ENCODE data around the gene SFI1. TPM values are rescaled to one million over a fixed set of nuclear protein-coding genes. Genes with fewer than 3 reads are reported as not detected.

Gene SFI1
- total RNA-seq, 5 donors from 2014 or later (not counting 1 experiment from before 2014, with no cell fraction given): 284 to 383 (median 304) TPM

DNA sequence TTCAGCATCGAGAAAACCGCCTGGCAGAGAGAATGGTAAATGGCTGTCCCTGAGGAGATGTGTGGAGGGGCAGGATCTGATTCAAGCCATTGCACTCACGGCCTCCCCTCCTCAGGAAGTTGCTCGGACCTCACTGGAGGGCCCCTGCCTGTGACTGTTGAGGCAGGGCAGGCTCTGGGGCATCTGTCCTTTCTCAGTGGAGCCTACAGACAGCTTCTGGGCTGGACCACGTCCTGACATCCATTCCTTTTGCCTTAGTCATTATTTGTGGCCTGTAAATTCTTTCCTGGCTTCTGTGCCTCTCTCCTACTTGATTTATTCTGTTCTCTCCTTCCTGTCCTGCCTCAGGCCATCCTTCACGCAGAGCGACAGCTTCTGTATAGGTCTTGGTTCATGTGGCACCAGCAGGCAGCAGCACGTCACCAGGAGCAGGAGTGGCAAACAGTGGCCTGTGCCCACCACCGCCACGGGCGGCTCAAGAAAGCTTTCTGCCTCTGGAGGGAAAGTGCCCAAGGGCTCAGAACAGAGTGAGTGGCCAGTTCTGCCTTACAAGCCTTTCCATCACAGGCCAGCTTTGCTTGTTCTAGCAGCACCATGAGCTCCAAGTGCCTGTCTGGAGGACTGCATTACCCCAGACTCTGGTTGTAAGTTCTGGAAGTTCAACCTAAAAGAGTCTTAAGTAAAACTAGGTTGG lies 106.1 kb downstream of the SFI1 start:
- peaks cover 24 to 63% of the 10 kb centered on the region in 2 donors for H3K36me3 ChIP-seq (ENCODE audit: control insufficient read depth in 2 of 2, extremely low read depth in 1 of 2, insufficient read depth in 1 of 2, low read length in 1 of 2)
- POLR2A ChIA-PET: no interaction called here

GRCh38 chr22:31603081-31603525 lies 106.8 kb downstream of the SFI1 start:
- H3K36me3 ChIP-seq (ENCODE audit: control insufficient read depth in 2 of 2, extremely low read depth in 1 of 2, insufficient read depth in 1 of 2, low read length in 1 of 2): peaks cover 24 to 69% of the 10 kb centered on the region in 2 donors
- Mint-ChIP-seq H3K9me3 (no peaks in the 10 kb centered on the region), H3K36me3 (peaks cover 29% of the 10 kb centered on the region), H3K27ac (no peak overlapping the region), H3K4me1 (peaks cover 0 to 7% (median 0%) of the 10 kb centered on the region in 3 donors), H3K27me3 (no peaks in the 10 kb centered on the region), H3K4me3 (no peak overlapping the region)
- no peak overlapping the region for H3K27ac ChIP-seq (ENCODE audit: low read length)
- no peak for DNase-seq
- ChIA-PET CTCF (no interaction called here), POLR2A (no interaction called here)
- no peak overlapping the region for H3K4me3 ChIP-seq (ENCODE audit: control insufficient read depth in 1 of 2, extremely low read depth in 1 of 2, low read length in 1 of 2)
- ATAC-seq (replicated peaks in 1 of 4): no peak
- H3K9me3 ChIP-seq: no peaks in the 10 kb centered on the region
- no peaks in the 10 kb centered on the region for H3K27me3 ChIP-seq (replicated peaks in 1 of 2; ENCODE audit: control insufficient read depth in 2 of 2, extremely low read depth in 1 of 2, insufficient read depth in 2 of 2, low read length in 1 of 2)
- H3K4me1 ChIP-seq (ENCODE audit: control insufficient read depth in 1 of 2, extremely low read depth in 1 of 2, insufficient read depth in 2 of 2, low read length in 2 of 2): no peaks in the 10 kb centered on the region
- WGBS (ENCODE audit: insufficient coverage): 97% methylated on average over 5 of the region's 10 CpGs

More for the DNA sequence above, 106.1 kb downstream of the SFI1 start:
- Histone ChIP-seq H3K27ac (ENCODE audit: low read length) (no peak overlapping the region), H3K9me3 (no peaks in the 10 kb centered on the region), H3K4me3 (ENCODE audit: control insufficient read depth in 1 of 2, extremely low read depth in 1 of 2, low read length in 1 of 2) (no peak overlapping the region), H3K27me3 (replicated peaks in 1 of 2; ENCODE audit: control insufficient read depth in 2 of 2, extremely low read depth in 1 of 2, insufficient read depth in 2 of 2, low read length in 1 of 2) (no peaks in the 10 kb centered on the region), H3K4me1 (ENCODE audit: control insufficient read depth in 1 of 2, extremely low read depth in 1 of 2, insufficient read depth in 2 of 2, low read length in 2 of 2) (no peaks in the 10 kb centered on the region)
- H3K27me3 Mint-ChIP-seq: no peaks in the 10 kb centered on the region
- no peak overlapping the region for H3K27ac Mint-ChIP-seq
- CTCF ChIA-PET: no interaction called here
- H3K4me3 Mint-ChIP-seq: no peak overlapping the region
- H3K4me1 Mint-ChIP-seq: peaks cover 0 to 7% (median 0%) of the 10 kb centered on the region in 3 donors
- ATAC-seq (replicated peaks in 1 of 4) (no peak), DNase-seq (no peak)
- H3K36me3 Mint-ChIP-seq: peaks cover 28% of the 10 kb centered on the region
- 98% methylated on average over 8 of the region's 11 CpGs for WGBS (ENCODE audit: insufficient coverage)
- no peaks in the 10 kb centered on the region for H3K9me3 Mint-ChIP-seq

GRCh38 chr22:31603574-31603973 lies 107.2 kb downstream of the SFI1 start:
- Histone ChIP-seq H3K27ac (ENCODE audit: low read length) (no peak overlapping the region), H3K4me1 (ENCODE audit: control insufficient read depth in 1 of 2, extremely low read depth in 1 of 2, insufficient read depth in 2 of 2, low read length in 2 of 2) (no peaks in the 10 kb centered on the region), H3K9me3 (no peaks in the 10 kb centered on the region), H3K4me3 (ENCODE audit: control insufficient read depth in 1 of 2, extremely low read depth in 1 of 2, low read length in 1 of 2) (no peak overlapping the region), H3K36me3 (ENCODE audit: control insufficient read depth in 2 of 2, extremely low read depth in 1 of 2, insufficient read depth in 1 of 2, low read length in 1 of 2) (peaks cover 29 to 74% of the 10 kb centered on the region in 2 donors), H3K27me3 (replicated peaks in 1 of 2; ENCODE audit: control insufficient read depth in 2 of 2, extremely low read depth in 1 of 2, insufficient read depth in 2 of 2, low read length in 1 of 2) (no peaks in the 10 kb centered on the region)
- Mint-ChIP-seq H3K9me3 (no peaks in the 10 kb centered on the region), H3K4me3 (no peak overlapping the region), H3K27me3 (no peaks in the 10 kb centered on the region), H3K4me1 (peaks cover 0 to 7% (median 0%) of the 10 kb centered on the region in 3 donors), H3K36me3 (peaks cover 33% of the 10 kb centered on the region), H3K27ac (no peak overlapping the region)
- ATAC-seq (replicated peaks in 1 of 4) (no peak), DNase-seq (no peak)
- ChIA-PET CTCF (no interaction called here), POLR2A (no interaction called here)
- 100% methylated on average over 2 of the region's 5 CpGs for WGBS (ENCODE audit: insufficient coverage)

GRCh38 chr22:31604137-31604705 lies 107.9 kb downstream of the SFI1 start:
- POLR2A ChIA-PET: no interaction called here
- H3K4me3 Mint-ChIP-seq: no peak overlapping the region
- ATAC-seq (replicated peaks in 1 of 4): no peak

GRCh38 chr22:31604746-31605705 lies 108.7 kb downstream of the SFI1 start:
- ChIA-PET CTCF (interaction anchor here (0.6 kb wide), 2 partner anchors 163 to 193 kb away, joined by 3 read pairs; no protein-coding TSS in a partner anchor), POLR2A (no interaction called here)
- H3K4me3 Mint-ChIP-seq: no peak overlapping the region
- no peaks in the 10 kb centered on the region for H3K9me3 ChIP-seq
- no peaks in the 10 kb centered on the region for H3K27me3 Mint-ChIP-seq
- DNase-seq (no peak), ATAC-seq (replicated peaks in 1 of 4) (no peak)
- no peaks in the 10 kb centered on the region for H3K27me3 ChIP-seq (replicated peaks in 1 of 2; ENCODE audit: control insufficient read depth in 2 of 2, extremely low read depth in 1 of 2, insufficient read depth in 2 of 2, low read length in 1 of 2)
- WGBS (ENCODE audit: insufficient coverage): 87% methylated on average over 13 of the region's 17 CpGs
- no peaks in the 10 kb centered on the region for H3K4me1 ChIP-seq (ENCODE audit: control insufficient read depth in 1 of 2, extremely low read depth in 1 of 2, insufficient read depth in 2 of 2, low read length in 2 of 2)
- no peak overlapping the region for H3K4me3 ChIP-seq (ENCODE audit: control insufficient read depth in 1 of 2, extremely low read depth in 1 of 2, low read length in 1 of 2)
- no peaks in the 10 kb centered on the region for H3K9me3 Mint-ChIP-seq
- peaks cover 38% of the 10 kb centered on the region for H3K36me3 Mint-ChIP-seq
- H3K27ac ChIP-seq (ENCODE audit: low read length): no peak overlapping the region
- peak overlapping the region in 1 of 2 donors; percentile 81 for H3K27ac Mint-ChIP-seq
- peaks cover 0 to 6% (median 0%) of the 10 kb centered on the region in 3 donors for H3K4me1 Mint-ChIP-seq
- peaks cover 32 to 84% of the 10 kb centered on the region in 2 donors for H3K36me3 ChIP-seq (ENCODE audit: control insufficient read depth in 2 of 2, extremely low read depth in 1 of 2, insufficient read depth in 1 of 2, low read length in 1 of 2)

More at GRCh38 chr22:31604137-31604705, 107.9 kb downstream of the SFI1 start:
- H3K4me1 ChIP-seq (ENCODE audit: control insufficient read depth in 1 of 2, extremely low read depth in 1 of 2, insufficient read depth in 2 of 2, low read length in 2 of 2): no peaks in the 10 kb centered on the region
- 97% methylated on average over 5 of the region's 14 CpGs for WGBS (ENCODE audit: insufficient coverage)
- CTCF ChIA-PET: interaction anchor here (0.5 to 0.6 kb wide), 3 partner anchors 62 to 192 kb away, joined by 3 to 4 read pairs (median 3); no protein-coding TSS in a partner anchor
- no peaks in the 10 kb centered on the region for H3K27me3 ChIP-seq (replicated peaks in 1 of 2; ENCODE audit: control insufficient read depth in 2 of 2, extremely low read depth in 1 of 2, insufficient read depth in 2 of 2, low read length in 1 of 2)
- no peaks in the 10 kb centered on the region for H3K9me3 ChIP-seq
- no peak overlapping the region for H3K27ac ChIP-seq (ENCODE audit: low read length)
- Mint-ChIP-seq H3K36me3 (peaks cover 35% of the 10 kb centered on the region), H3K27me3 (no peaks in the 10 kb centered on the region), H3K27ac (peak overlapping the region in 1 of 2 donors; percentile 49), H3K9me3 (no peaks in the 10 kb centered on the region), H3K4me1 (peaks cover 0 to 7% (median 0%) of the 10 kb centered on the region in 3 donors)
- H3K36me3 ChIP-seq (ENCODE audit: control insufficient read depth in 2 of 2, extremely low read depth in 1 of 2, insufficient read depth in 1 of 2, low read length in 1 of 2): peaks cover 29 to 77% of the 10 kb centered on the region in 2 donors
- DNase-seq: no peak
- H3K4me3 ChIP-seq (ENCODE audit: control insufficient read depth in 1 of 2, extremely low read depth in 1 of 2, low read length in 1 of 2): no peak overlapping the region

All from T-cell (primary cell).